BLaER1 (cell line): ENCODE data around the gene SDK1.

Experiments
- H3K27ac ChIP-seq: shearing (Covaris generic); formaldehyde crosslinking; 2 replicates; pipeline ENCODE4 v1.8.1; 2022
- H3K27me3 ChIP-seq: shearing (Covaris generic); formaldehyde crosslinking; 2 replicates; pipeline ENCODE4 v1.8.1; 2022
- H3K36me3 ChIP-seq: shearing (Covaris generic); formaldehyde crosslinking; 2 replicates; pipeline ENCODE4 v1.8.1; 2022
- H3K4me1 ChIP-seq: shearing (Covaris generic); formaldehyde crosslinking; 2 replicates; pipeline ENCODE4 v1.8.1; 2022
- H3K4me2 ChIP-seq: shearing (Covaris generic); formaldehyde crosslinking; 2 replicates; pipeline ENCODE4 v1.8.1; 2022
- H3K4me3 ChIP-seq: shearing (Covaris generic); formaldehyde crosslinking; 2 replicates; pipeline ENCODE4 v1.8.1; 2022
- H3K9ac ChIP-seq: shearing (Covaris generic); formaldehyde crosslinking; 2 replicates; pipeline ENCODE4 v1.8.1; 2022
- H3K9me3 ChIP-seq: shearing (Covaris generic); formaldehyde crosslinking; 2 replicates; pipeline ENCODE4 v1.8.1; 2022
- H4K20me1 ChIP-seq: shearing (Covaris generic); formaldehyde crosslinking; 2 replicates; pipeline ENCODE4 v1.8.1; 2022
- Cebpa-rat ChIP-seq: shearing (Covaris generic); IDR thresholded peaks from 2 replicates; pipeline ENCODE4 v1.8.1; 2022

SDK1 gene

DNA sequence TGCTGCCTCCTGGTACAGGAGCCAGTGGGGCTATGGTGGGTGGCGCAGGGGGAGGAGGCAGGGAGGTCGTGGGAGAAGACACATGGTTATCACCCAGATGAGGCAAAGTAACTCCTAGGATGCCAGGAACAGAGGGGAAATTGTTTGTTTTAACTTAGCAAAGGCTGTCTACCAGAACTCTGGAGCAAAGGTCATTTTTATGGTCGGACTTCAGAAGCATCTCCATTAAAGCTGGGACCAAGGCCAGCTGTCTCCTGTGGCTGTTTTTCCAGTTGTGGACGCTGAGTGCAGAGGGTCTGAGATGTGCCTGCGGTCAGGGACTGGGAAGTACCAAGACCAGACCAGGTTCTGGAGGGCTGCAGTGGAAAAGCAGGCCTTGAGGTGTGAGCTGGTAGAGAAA lies 855.1 kb downstream of the SDK1 start:
- no peak overlapping the region for H3K4me2 ChIP-seq
- no peak overlapping the region for H3K27ac ChIP-seq

DNA sequence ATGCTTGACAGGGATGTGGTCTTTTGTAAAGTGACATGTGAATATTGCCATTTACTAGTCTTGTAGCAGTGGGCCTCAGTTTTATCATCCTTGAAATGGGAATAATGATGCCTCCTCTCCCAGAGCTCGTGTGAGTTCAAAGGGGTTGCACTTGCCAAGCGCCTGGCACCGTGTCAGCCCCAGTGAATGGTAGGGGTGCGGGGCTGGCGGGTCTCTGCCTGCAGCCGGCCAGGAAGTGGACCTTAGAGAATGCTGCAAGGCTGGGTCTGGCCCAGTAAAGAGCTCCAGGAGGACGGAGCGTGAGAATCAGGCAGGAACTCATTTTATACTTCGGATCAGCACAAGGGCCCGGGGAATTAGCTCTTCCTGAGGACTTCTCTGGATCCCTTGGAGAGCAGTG lies 856.6 kb downstream of the SDK1 start:
- H3K9me3 ChIP-seq: no peaks in the 10 kb centered on the region
- H3K4me3 ChIP-seq: no peak overlapping the region
- H3K9ac ChIP-seq: no peak overlapping the region
- no peak for TF ChIP-seq Cebpa-rat
- no peaks in the 10 kb centered on the region for H3K36me3 ChIP-seq
- H4K20me1 ChIP-seq: no peaks in the 10 kb centered on the region
- H3K4me2 ChIP-seq: no peak overlapping the region
- H3K27ac ChIP-seq: no peak overlapping the region
- H3K4me1 ChIP-seq: no peaks in the 10 kb centered on the region
- no peaks in the 10 kb centered on the region for H3K27me3 ChIP-seq

More for the DNA sequence above, 855.1 kb downstream of the SDK1 start:
- no peaks in the 10 kb centered on the region for H3K36me3 ChIP-seq
- no peaks in the 10 kb centered on the region for H4K20me1 ChIP-seq
- no peaks in the 10 kb centered on the region for H3K9me3 ChIP-seq
- no peak for TF ChIP-seq Cebpa-rat
- H3K9ac ChIP-seq: no peak overlapping the region
- H3K4me3 ChIP-seq: no peak overlapping the region
- H3K4me1 ChIP-seq: no peaks in the 10 kb centered on the region
- no peaks in the 10 kb centered on the region for H3K27me3 ChIP-seq

DNA sequence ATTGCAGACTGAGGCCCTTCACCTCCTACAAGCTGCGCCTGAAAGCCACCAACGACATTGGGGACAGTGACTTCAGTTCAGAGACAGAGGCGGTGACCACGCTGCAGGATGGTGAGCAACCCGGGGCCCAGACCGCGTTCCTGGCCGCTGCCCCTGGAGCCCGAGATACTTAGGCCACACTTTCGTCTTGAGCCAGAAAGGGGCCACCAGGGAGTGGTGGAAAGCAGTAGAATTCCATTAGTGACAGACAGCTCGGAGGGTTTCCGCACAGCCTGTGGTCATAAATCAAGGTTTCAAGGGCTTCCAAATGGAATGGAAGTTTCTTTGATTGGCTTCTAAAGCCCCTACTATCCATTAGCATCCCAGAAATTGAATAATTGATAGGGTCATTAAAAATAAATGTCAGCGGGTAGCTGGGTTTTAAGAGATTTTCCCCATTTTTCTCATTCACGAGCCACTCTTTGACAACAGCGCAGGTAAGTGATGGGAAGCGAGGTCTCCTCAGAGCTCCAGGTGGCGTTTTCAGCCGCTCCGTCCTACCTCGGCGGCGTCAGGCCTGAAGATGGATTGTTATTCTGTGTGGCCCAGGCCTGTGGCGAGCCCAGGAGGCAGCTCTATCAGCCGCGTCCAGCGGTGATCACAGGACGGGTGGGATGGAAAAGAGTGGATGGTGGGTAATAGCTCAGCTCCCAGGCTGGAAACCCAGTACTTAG lies 857.5 kb downstream of the SDK1 start:
- H3K4me2 ChIP-seq: no peak overlapping the region
- no peak overlapping the region for H3K27ac ChIP-seq
- H3K9me3 ChIP-seq: no peaks in the 10 kb centered on the region
- H3K36me3 ChIP-seq: no peaks in the 10 kb centered on the region
- H3K27me3 ChIP-seq: no peaks in the 10 kb centered on the region
- H3K4me1 ChIP-seq: no peaks in the 10 kb centered on the region
- H4K20me1 ChIP-seq: no peaks in the 10 kb centered on the region
- H3K9ac ChIP-seq: no peak overlapping the region
- TF ChIP-seq Cebpa-rat: no peak
- H3K4me3 ChIP-seq: no peak overlapping the region

DNA sequence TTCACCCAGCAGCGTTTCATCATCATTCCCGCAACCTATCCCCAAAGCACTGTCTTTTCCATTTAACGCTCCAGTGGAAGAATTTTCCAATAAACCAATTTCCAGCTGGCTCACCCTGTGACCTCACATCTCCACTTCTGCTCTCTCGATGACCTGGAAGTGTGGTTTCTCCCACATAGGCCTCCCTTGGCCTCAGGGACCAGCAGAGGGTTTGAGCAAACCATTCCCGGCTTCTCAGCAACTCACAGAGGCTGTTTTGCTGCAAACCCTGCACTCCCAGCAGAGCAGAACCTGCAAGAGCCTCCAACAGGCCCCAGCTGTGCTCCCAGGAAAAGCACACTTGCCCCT lies 858.1 kb downstream of the SDK1 start:
- H3K36me3 ChIP-seq: no peaks in the 10 kb centered on the region
- no peak for TF ChIP-seq Cebpa-rat
- H4K20me1 ChIP-seq: no peaks in the 10 kb centered on the region
- H3K9me3 ChIP-seq: no peaks in the 10 kb centered on the region
- no peak overlapping the region for H3K4me3 ChIP-seq
- H3K27ac ChIP-seq: no peak overlapping the region
- H3K9ac ChIP-seq: no peak overlapping the region
- H3K4me2 ChIP-seq: no peak overlapping the region
- no peaks in the 10 kb centered on the region for H3K27me3 ChIP-seq
- H3K4me1 ChIP-seq: no peaks in the 10 kb centered on the region

DNA sequence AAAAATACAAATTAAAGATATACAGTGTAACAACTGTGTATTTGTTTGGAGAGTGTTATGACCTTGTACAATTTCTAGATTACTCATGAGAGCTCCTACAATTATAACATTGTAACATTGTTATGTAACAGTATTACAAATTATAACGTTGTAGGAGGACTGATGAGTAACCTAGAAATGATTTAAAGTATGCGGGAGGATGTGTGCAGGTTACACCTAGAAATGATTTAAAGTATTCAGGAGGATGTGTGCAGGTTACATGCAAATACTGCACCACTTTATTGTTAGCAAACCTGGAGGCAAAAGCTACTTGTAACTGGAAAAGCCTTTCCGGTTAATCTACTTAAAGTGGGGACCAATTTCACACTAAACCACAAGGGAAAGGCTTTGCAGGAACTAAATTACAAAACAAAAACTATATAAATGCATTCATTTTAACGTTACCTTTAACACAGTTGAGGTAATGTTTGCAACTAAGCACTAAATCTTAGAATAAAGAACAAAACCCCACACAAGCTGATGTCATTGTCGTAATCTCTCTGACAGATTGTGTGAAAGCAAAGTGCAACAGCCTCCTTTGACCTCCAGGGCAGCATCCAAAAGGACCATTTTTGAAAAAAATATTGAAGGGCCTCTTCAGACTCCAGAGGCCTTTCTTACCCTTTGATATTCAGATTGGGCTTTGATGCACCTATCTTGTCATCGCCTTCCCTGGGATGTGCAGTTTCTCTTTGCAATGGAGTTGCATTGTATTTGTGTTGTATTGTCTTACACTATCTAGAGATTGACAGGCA lies 858.9 kb downstream of the SDK1 start:
- TF ChIP-seq Cebpa-rat: no peak
- H3K4me2 ChIP-seq: no peak overlapping the region
- H4K20me1 ChIP-seq: no peaks in the 10 kb centered on the region
- H3K36me3 ChIP-seq: no peaks in the 10 kb centered on the region
- H3K9me3 ChIP-seq: no peaks in the 10 kb centered on the region
- H3K27me3 ChIP-seq: no peaks in the 10 kb centered on the region
- H3K9ac ChIP-seq: no peak overlapping the region
- H3K4me1 ChIP-seq: no peaks in the 10 kb centered on the region
- no peak overlapping the region for H3K4me3 ChIP-seq
- no peak overlapping the region for H3K27ac ChIP-seq

DNA sequence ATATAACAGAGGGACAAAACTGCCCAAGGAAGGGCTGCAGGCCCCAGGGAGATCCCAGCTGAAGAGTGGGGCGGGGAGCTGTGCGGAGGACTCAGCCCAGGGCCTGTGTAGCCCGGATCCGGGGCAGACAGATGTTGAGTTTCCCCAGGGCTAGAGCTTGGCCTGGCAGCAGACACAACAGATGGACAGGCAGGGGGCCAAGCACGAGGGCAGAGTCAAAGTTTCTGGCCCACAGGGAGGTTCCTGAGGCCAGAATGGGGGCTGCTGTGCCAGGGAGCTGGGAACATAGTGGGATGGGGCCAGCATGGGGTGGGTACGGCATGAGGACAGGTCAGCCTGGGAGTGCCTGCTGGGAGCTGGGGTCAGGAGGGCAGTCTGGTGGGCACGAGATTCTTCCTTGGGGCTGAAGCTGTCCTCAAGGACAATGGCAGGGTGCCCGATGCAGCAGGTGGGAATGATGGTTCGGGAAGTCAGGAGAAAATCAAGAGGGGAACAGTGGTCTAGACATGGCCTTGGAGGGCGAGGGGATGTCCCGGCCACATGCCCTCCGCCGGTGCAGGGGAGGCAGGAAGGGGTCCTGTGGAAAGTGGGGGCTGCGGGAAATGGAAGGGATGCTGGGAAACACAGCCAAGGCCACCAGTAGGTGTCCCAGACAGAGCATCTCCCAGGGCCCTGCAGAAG lies 862.0 kb downstream of the SDK1 start:
- Histone ChIP-seq H3K9ac (no peak overlapping the region), H3K4me1 (no peaks in the 10 kb centered on the region), H3K36me3 (no peaks in the 10 kb centered on the region), H3K4me3 (no peak overlapping the region), H3K9me3 (no peaks in the 10 kb centered on the region), H3K27ac (no peak overlapping the region), H4K20me1 (no peaks in the 10 kb centered on the region), H3K27me3 (no peaks in the 10 kb centered on the region), H3K4me2 (no peak overlapping the region)
- TF ChIP-seq Cebpa-rat: no peak

DNA sequence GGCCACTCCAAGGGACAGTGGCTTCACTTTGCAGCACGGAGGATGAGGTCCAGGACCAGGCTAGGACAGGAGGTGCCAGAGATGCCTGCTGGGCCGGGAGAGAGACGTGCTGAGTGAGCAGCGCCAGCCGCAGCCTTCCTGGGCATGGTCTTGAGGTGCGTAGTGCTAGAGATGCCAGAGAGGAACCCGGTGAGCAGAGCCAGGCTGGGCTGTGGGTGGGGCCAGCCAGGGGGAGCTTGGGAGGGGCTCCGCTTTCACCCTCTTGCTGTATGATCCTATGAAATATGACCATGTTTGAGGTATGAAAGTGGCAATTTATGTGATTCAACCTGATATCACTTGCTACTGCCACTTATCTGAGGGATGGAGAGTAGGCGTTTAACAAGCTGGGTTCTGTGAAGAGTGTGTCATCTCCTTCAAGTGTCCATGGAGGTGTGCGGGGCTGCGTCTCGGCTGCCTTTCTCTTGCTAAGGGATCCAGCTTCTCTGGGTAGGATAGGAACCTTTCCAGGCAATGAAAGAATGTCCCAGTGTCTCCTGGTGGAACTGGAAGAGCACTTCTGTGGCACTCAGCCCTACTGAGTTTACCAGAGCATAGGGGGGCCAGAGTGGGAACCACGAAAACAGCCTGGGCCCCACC lies 862.6 kb downstream of the SDK1 start:
- H3K9ac ChIP-seq: no peak overlapping the region
- no peaks in the 10 kb centered on the region for H3K36me3 ChIP-seq
- no peaks in the 10 kb centered on the region for H3K27me3 ChIP-seq
- H3K4me1 ChIP-seq: no peaks in the 10 kb centered on the region
- H3K4me3 ChIP-seq: no peak overlapping the region
- H3K4me2 ChIP-seq: no peak overlapping the region
- no peak overlapping the region for H3K27ac ChIP-seq
- no peaks in the 10 kb centered on the region for H4K20me1 ChIP-seq
- H3K9me3 ChIP-seq: no peaks in the 10 kb centered on the region
- TF ChIP-seq Cebpa-rat: no peak

DNA sequence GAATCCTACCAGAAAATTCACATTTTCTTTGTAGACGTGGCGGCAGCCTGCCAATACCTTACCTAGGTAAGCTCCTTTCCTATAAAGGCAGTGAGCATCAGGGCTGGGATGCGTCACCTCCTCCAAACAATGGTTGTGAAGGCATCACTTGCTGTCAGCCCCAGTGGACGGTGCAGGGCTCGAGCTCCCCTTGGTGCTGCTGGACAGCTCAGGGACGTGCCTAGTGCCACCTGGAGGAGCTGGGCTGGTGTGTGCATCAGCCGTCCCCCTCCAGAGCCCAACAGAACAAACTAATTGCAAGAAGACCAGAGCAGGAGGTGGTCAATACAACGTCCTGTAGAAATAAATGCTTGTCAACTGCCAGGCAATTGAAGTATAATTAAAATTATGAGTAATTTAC lies 863.5 kb downstream of the SDK1 start:
- no peaks in the 10 kb centered on the region for H3K9me3 ChIP-seq
- TF ChIP-seq Cebpa-rat: no peak
- no peaks in the 10 kb centered on the region for H3K27me3 ChIP-seq
- H3K4me3 ChIP-seq: no peak overlapping the region
- H4K20me1 ChIP-seq: no peaks in the 10 kb centered on the region
- H3K4me1 ChIP-seq: no peaks in the 10 kb centered on the region
- H3K36me3 ChIP-seq: no peaks in the 10 kb centered on the region
- H3K4me2 ChIP-seq: no peak overlapping the region
- no peak overlapping the region for H3K9ac ChIP-seq
- H3K27ac ChIP-seq: no peak overlapping the region

DNA sequence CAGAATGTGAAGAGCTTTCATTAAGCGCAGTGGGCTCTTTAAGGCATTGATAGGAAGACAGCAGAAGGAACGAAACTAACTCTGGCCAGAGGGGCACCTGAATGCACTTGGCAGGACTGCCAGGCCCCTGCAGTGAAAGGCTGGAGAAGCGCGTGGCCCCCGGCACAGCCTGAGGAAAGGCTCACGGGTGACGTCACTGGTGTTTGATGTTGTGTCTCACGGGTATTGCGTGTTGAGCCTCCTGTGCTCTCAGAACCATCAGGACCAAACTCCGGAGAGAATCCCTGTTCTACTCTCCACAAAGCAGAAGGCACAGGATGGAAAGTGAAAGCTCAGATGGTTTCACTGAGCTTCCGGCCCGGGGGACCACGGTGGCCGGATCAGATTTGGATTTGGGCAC lies 865.3 kb downstream of the SDK1 start:
- Histone ChIP-seq H3K27ac (no peak overlapping the region), H3K9ac (no peak overlapping the region), H3K27me3 (no peaks in the 10 kb centered on the region), H3K36me3 (no peaks in the 10 kb centered on the region), H3K9me3 (no peaks in the 10 kb centered on the region), H3K4me3 (no peak overlapping the region), H3K4me2 (no peak overlapping the region), H4K20me1 (no peaks in the 10 kb centered on the region), H3K4me1 (no peaks in the 10 kb centered on the region)
- TF ChIP-seq Cebpa-rat: no peak

DNA sequence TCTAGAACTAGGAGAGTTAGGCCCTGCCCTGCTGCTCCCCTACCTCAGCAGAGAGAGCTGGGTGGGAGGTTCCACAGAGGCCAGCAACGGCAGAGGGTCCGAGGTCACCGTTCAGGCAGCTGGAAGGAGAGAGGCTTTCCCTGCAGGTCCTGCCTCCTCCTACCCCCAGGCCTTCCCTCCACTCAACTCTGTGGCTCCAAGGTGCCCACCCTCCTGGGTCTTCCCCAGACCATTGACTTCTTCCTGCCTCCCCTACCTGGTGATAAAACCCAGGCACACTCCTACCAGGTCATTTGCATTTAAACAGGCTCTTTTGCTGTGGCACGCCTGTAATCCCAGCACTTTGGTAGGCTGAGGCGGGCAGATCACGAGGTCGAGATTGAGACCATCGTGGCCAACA lies 865.8 kb downstream of the SDK1 start:
- no peak for TF ChIP-seq Cebpa-rat
- no peak overlapping the region for H3K27ac ChIP-seq
- H4K20me1 ChIP-seq: no peaks in the 10 kb centered on the region
- H3K27me3 ChIP-seq: no peaks in the 10 kb centered on the region
- H3K36me3 ChIP-seq: no peaks in the 10 kb centered on the region
- no peaks in the 10 kb centered on the region for H3K9me3 ChIP-seq
- no peak overlapping the region for H3K4me2 ChIP-seq
- no peaks in the 10 kb centered on the region for H3K4me1 ChIP-seq
- no peak overlapping the region for H3K4me3 ChIP-seq
- H3K9ac ChIP-seq: no peak overlapping the region
